A549 (cell line): ENCODE measurements around the gene MAL. TPM values are rescaled to one million over a fixed set of nuclear protein-coding genes. Genes with fewer than 3 reads are reported as not detected.

ENCODE experiments used
- ATAC-seq, 2 experiments: fragments of 200-7000 bp in 1 of 2; fragments of >200 bp in 1 of 2; cut with Nextera tagmentation in 1 of 2; cut with Tn5 transposase in 1 of 2; 3 replicates each; pipeline versions ENCODE4 v1.8.0 to v1.9.1; 2018 to 2020; ENCODE audit warnings: mild to moderate bottlenecking in 1 of 2, moderate library complexity in 1 of 2
- CTCF ChIA-PET: fragments of 300-600 bp; sonication (Branson Sonifier 250); formaldehyde crosslinking; extraction: SDS; loops from one replicate; lab custom pipeline; 2021; ENCODE audit warnings: antibody characterized with exemption, inconsistent platforms; lab: Yijun Ruan, JAX
- POLR2A ChIA-PET: fragments of 350-600 bp; formaldehyde crosslinking; extraction: SDS; loops from one replicate; lab custom pipeline; 2021; ENCODE audit warnings: antibody characterized with exemption, inconsistent platforms; lab: Yijun Ruan, JAX
- DNase-seq, 2 experiments: peaks; one replicate each; pipeline versions ENCODE4 v3.0.0 to v3.0.0-alpha.2; 2011 to 2016; ENCODE audit warnings: low read depth in 1 of 2, low spot score in 1 of 2
- FAIRE-seq: peaks from 2 replicates; lab custom pipeline; 2011; peaks lifted over from hg19 to GRCh38; lab: Jason Lieb, UNC
- H3K27ac ChIP-seq, 2 experiments: fragments of >200 bp; sonication (Bioruptor Twin); formaldehyde crosslinking; 3 replicates each; pipeline ENCODE4 v1.5.1; 2016 to 2017
- H3K4me1 ChIP-seq: fragments of >200 bp; sonication (Bioruptor Twin); formaldehyde crosslinking; 3 replicates; pipeline ENCODE4 v1.6.1; 2016
- H3K4me2 ChIP-seq: fragments of >200 bp; sonication (Bioruptor Twin); formaldehyde crosslinking; 3 replicates; pipeline ENCODE4 v1.6.1; 2016
- H3K4me3 ChIP-seq: fragments of >200 bp; sonication (Bioruptor Twin); formaldehyde crosslinking; 3 replicates; pipeline ENCODE4 v1.5.1; 2016
- H3K9me3 ChIP-seq: fragments of >200 bp; sonication (Bioruptor Twin); formaldehyde crosslinking; 3 replicates; pipeline ENCODE4 v1.6.1; 2016
- EP300 ChIP-seq, 2 experiments: fragments of >200 bp; sonication (Bioruptor Twin); formaldehyde crosslinking; IDR thresholded peaks; 2 replicates in 1 of 2; 3 replicates in 1 of 2; pipeline ENCODE4 v1.6.1; 2016 to 2017
- FOSB ChIP-seq: fragments of 250-450 bp; sonication (Bioruptor Pico); IDR thresholded peaks from 2 replicates; pipeline ENCODE4 v1.5.0; 2020; ENCODE audit warnings: mild to moderate bottlenecking, moderate library complexity
- FOSL2 ChIP-seq, 2 experiments: fragments of 450-650 bp in 1 of 2; fragments of >200 bp in 1 of 2; sonication (Bioruptor Twin) in 1 of 2; formaldehyde crosslinking; IDR thresholded peaks; 2 replicates each; pipeline versions ENCODE4 v1.5.0 to v1.6.1; 2016 to 2020; ENCODE audit warnings: mild to moderate bottlenecking in 1 of 2, moderate library complexity in 1 of 2
- GATA3 ChIP-seq: IDR thresholded peaks from 2 replicates; pipeline ENCODE4 v1.6.1; 2012; ENCODE audit warnings: borderline replicate concordance
- HOXA7 ChIP-seq: fragments of 250-450 bp; sonication (Bioruptor Pico); IDR thresholded peaks from 2 replicates; pipeline ENCODE4 v1.5.0; 2020; ENCODE audit warnings: mild to moderate bottlenecking, moderate library complexity
- JUN ChIP-seq, 2 experiments: fragments of >200 bp; sonication (Bioruptor Twin); formaldehyde crosslinking; IDR thresholded peaks; 2 replicates in 1 of 2; 3 replicates in 1 of 2; pipeline ENCODE4 v1.6.1; 2016 to 2017
- JUNB ChIP-seq: fragments of >200 bp; sonication (Bioruptor Twin); formaldehyde crosslinking; IDR thresholded peaks from 2 replicates; pipeline ENCODE4 v1.6.1; 2016
- KDM5A ChIP-seq: fragments of 200-600 bp; sonication (generic); IDR thresholded peaks from 2 replicates; pipeline ENCODE4 v1.6.1; 2016; ENCODE audit warnings: antibody characterized with exemption, mild to moderate bottlenecking
- NFE2L2 ChIP-seq: fragments of 150-350 bp; conservative IDR thresholded peaks from 2 replicates; pipeline ENCODE4 v1.6.1; 2014; ENCODE audit warnings: low read length
- NPAS2 ChIP-seq: fragments of 250-450 bp; sonication (Bioruptor Pico); IDR thresholded peaks from 2 replicates; pipeline ENCODE4 v1.8.0; 2022; ENCODE audit warnings: mild to moderate bottlenecking, moderate library complexity, borderline replicate concordance
- PHF8 ChIP-seq: fragments of 200-600 bp; sonication (generic); IDR thresholded peaks from 2 replicates; pipeline ENCODE4 v1.6.1; 2016; ENCODE audit warnings: low read depth, mild to moderate bottlenecking, antibody characterized with exemption, moderate library complexity, borderline replicate concordance
- RAD21 ChIP-seq, 2 experiments: fragments of >200 bp in 1 of 2; sonication (Bioruptor Twin) in 1 of 2; formaldehyde crosslinking in 1 of 2; IDR thresholded peaks in 1 of 2; conservative IDR thresholded peaks in 1 of 2; 2 replicates in 1 of 2; 3 replicates in 1 of 2; pipeline ENCODE4 v1.6.1; 2012 to 2018; ENCODE audit warnings: inconsistent platforms in 1 of 2
- RARB ChIP-seq: fragments of 250-450 bp; sonication (Bioruptor Pico); IDR thresholded peaks from 2 replicates; pipeline ENCODE4 v1.8.0; 2021; ENCODE audit warnings: mild to moderate bottlenecking, moderate library complexity
- RFX5 ChIP-seq: fragments of 450-650 bp; IDR thresholded peaks from 2 replicates; pipeline ENCODE4 v1.7.1; 2014; ENCODE audit warnings: antibody characterized with exemption, mild to moderate bottlenecking, moderate library complexity
- SREBF2 ChIP-seq: fragments of 450-650 bp; IDR thresholded peaks from 2 replicates; pipeline ENCODE4 v1.6.1; 2014; ENCODE audit warnings: mild to moderate bottlenecking, moderate library complexity
- ZC3H11A ChIP-seq: fragments of 450-650 bp; IDR thresholded peaks from 2 replicates; pipeline ENCODE4 v1.6.1; 2014; ENCODE audit warnings: antibody characterized with exemption, mild to moderate bottlenecking
- WGBS: methylation state at CpG from one replicate; pipeline ENCODE4 v1.1.6; 2017; ENCODE audit errors: missing lambda C conversion rate; 5-methylcytosine and 5-hydroxymethylcytosine counted together
- polyA plus RNA-seq, 4 experiments: library from polyadenylated mRNA; depleted of rRNA in 3 of 4; stranded (reverse); fragments of >200 nt; fragmentation: RNase III in 1 of 4; extraction: RNeasy Plus Mini Kit Qiagen cat#74134 plus additional on column Dnase treatment in 1 of 4; gene quantifications; 2 replicates in 3 of 4; 3 replicates in 1 of 4; pipeline ENCODE4 v1.2.3, GENCODE V29; 2011 to 2017
- TF ChIP-seq, protein P1 (sequence below): fragments of 250-450 bp; sonication (Bioruptor Pico); IDR thresholded peaks from 2 replicates; pipeline ENCODE4 v1.5.0; 2020; ENCODE audit warnings: low read depth, mild to moderate bottlenecking, moderate library complexity
- TF ChIP-seq, protein P2 (sequence below): fragments of 200-600 bp; sonication (generic); IDR thresholded peaks from 2 replicates; pipeline ENCODE4 v1.6.1; 2016; ENCODE audit warnings: antibody characterized with exemption, mild to moderate bottlenecking, moderate library complexity
- TF ChIP-seq, protein P3 (sequence below): IDR thresholded peaks from 2 replicates; pipeline ENCODE4 v1.6.1; 2012
- TF ChIP-seq, protein P4 (sequence below): fragments of 250-450 bp; sonication (Bioruptor Pico); IDR thresholded peaks from 2 replicates; pipeline ENCODE4 v1.5.0; 2021; ENCODE audit warnings: mild to moderate bottlenecking, moderate library complexity, borderline replicate concordance
- TF ChIP-seq, protein P5 (sequence below): fragments of 150-350 bp; IDR thresholded peaks from 2 replicates; pipeline ENCODE4 v1.6.1; 2014; ENCODE audit warnings: low read depth, mild to moderate bottlenecking, low read length
- TF ChIP-seq, protein P6 (sequence below): fragments of 450-650 bp; IDR thresholded peaks from 2 replicates; pipeline ENCODE4 v1.6.1; 2014; ENCODE audit warnings: antibody characterized with exemption

Gene MAL
- polyA plus RNA-seq, 2 of the 4 experiments (the other 2 are of a cell fraction) = not detected

DNA sequence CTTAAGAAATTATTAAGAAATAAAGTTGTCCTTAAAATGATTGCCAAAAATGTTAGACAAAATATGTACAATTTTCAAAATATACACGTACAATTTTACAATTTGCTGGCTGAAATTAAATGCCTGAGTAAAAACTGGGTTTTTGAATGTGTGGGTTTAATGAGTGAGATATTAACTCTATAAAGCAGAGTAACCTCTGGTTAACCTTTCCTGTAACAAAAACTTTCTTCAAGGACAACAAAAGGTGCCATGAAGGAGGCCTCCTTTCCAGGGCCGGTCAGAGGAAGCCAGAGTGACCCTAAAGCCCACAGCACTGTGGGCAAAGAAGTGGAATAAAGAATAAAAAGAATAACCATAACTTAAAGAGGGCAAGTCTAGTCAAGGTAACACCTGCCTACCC lies 16.5 kb upstream of the MAL start:
- no peaks in the 10 kb centered on the region for H3K4me1 ChIP-seq
- no peak overlapping the region for H3K4me2 ChIP-seq
- FAIRE-seq = no peak
- 37% methylated on average over 2 of the region's 2 CpGs for WGBS
- TF ChIP-seq JUN (IDR thresholded peaks at IDR 0.05) (no peak), HOXA7 (CRISPR knock-in tag) (no peak), NFE2L2 (no peak)
- H3K27ac ChIP-seq = no peak overlapping the region
- H3K4me3 ChIP-seq = no peak overlapping the region
- POLR2A ChIA-PET = no interaction called here
- ATAC-seq = no peak
- CTCF ChIA-PET = interaction anchor here (1.4 to 1.8 kb wide), 2 partner anchors 13 to 22 kb away, joined by 4 to 5 read pairs; no protein-coding TSS in a partner anchor
- DNase-seq = no peak
- no peaks in the 10 kb centered on the region for H3K9me3 ChIP-seq

DNA sequence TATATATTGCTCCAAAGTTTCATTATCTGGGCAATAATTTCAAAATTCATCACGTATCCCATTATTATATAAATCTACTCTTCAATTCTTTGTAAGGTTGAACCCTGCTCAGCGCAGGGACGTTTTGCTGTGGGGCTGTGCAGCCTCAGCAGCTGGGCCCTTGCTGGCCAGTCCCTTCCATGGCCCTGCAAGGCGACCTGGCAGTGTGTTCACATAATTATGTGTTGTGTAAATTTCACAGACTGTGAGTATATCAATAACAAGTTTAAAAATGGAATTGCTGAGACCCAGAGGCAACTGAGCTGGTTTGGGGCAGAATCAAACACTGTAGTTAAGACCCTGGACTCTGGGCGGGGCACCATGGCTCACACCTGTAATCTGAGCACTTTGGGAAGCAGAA lies 16.1 kb upstream of the MAL start:
- Histone ChIP-seq H3K9me3 (no peaks in the 10 kb centered on the region), H3K27ac (no peak overlapping the region), H3K4me1 (no peaks in the 10 kb centered on the region), H3K4me2 (no peak overlapping the region), H3K4me3 (no peak overlapping the region)
- FAIRE-seq (no peak), DNase-seq (no peak), ATAC-seq (no peak)
- ChIA-PET POLR2A (no interaction called here), CTCF (interaction anchor here (1.4 kb wide), 1 partner anchor 23 kb away, joined by 4 read pairs; no protein-coding TSS in a partner anchor)
- WGBS = 49% methylated on average over 5 of the region's 5 CpGs
- no peak for TF ChIP-seq RFX5
- no peak for TF ChIP-seq GATA3
- TF ChIP-seq, protein P1, sequence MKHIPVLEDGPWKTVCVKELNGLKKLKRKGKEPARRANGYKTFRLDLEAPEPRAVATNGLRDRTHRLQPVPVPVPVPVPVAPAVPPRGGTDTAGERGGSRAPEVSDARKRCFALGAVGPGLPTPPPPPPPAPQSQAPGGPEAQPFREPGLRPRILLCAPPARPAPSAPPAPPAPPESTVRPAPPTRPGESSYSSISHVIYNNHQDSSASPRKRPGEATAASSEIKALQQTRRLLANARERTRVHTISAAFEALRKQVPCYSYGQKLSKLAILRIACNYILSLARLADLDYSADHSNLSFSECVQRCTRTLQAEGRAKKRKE (CRISPR knock-in tag) = no peak
- no peak for TF ChIP-seq ZC3H11A
- no peak for TF ChIP-seq FOSL2 (IDR thresholded peaks at IDR 0.05)
- no peak for TF ChIP-seq FOSL2 (CRISPR knock-in tag; IDR thresholded peaks at IDR 0.05)
- TF ChIP-seq SREBF2 = no peak
- no peak for TF ChIP-seq JUNB
- TF ChIP-seq EP300 (IDR thresholded peaks at IDR 0.05) = no peak
- TF ChIP-seq RAD21 (conservative IDR thresholded peaks at IDR 0.05 in 1 of 2, IDR thresholded peaks at IDR 0.05 in 1 of 2) = no peak
- TF ChIP-seq, protein P2, sequence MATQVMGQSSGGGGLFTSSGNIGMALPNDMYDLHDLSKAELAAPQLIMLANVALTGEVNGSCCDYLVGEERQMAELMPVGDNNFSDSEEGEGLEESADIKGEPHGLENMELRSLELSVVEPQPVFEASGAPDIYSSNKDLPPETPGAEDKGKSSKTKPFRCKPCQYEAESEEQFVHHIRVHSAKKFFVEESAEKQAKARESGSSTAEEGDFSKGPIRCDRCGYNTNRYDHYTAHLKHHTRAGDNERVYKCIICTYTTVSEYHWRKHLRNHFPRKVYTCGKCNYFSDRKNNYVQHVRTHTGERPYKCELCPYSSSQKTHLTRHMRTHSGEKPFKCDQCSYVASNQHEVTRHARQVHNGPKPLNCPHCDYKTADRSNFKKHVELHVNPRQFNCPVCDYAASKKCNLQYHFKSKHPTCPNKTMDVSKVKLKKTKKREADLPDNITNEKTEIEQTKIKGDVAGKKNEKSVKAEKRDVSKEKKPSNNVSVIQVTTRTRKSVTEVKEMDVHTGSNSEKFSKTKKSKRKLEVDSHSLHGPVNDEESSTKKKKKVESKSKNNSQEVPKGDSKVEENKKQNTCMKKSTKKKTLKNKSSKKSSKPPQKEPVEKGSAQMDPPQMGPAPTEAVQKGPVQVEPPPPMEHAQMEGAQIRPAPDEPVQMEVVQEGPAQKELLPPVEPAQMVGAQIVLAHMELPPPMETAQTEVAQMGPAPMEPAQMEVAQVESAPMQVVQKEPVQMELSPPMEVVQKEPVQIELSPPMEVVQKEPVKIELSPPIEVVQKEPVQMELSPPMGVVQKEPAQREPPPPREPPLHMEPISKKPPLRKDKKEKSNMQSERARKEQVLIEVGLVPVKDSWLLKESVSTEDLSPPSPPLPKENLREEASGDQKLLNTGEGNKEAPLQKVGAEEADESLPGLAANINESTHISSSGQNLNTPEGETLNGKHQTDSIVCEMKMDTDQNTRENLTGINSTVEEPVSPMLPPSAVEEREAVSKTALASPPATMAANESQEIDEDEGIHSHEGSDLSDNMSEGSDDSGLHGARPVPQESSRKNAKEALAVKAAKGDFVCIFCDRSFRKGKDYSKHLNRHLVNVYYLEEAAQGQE = no peak
- no peak for TF ChIP-seq PHF8
- TF ChIP-seq, protein P3, sequence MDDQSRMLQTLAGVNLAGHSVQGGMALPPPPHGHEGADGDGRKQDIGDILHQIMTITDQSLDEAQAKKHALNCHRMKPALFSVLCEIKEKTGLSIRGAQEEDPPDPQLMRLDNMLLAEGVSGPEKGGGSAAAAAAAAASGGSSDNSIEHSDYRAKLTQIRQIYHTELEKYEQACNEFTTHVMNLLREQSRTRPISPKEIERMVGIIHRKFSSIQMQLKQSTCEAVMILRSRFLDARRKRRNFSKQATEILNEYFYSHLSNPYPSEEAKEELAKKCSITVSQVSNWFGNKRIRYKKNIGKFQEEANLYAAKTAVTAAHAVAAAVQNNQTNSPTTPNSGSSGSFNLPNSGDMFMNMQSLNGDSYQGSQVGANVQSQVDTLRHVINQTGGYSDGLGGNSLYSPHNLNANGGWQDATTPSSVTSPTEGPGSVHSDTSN = no peak
- TF ChIP-seq, protein P4, sequence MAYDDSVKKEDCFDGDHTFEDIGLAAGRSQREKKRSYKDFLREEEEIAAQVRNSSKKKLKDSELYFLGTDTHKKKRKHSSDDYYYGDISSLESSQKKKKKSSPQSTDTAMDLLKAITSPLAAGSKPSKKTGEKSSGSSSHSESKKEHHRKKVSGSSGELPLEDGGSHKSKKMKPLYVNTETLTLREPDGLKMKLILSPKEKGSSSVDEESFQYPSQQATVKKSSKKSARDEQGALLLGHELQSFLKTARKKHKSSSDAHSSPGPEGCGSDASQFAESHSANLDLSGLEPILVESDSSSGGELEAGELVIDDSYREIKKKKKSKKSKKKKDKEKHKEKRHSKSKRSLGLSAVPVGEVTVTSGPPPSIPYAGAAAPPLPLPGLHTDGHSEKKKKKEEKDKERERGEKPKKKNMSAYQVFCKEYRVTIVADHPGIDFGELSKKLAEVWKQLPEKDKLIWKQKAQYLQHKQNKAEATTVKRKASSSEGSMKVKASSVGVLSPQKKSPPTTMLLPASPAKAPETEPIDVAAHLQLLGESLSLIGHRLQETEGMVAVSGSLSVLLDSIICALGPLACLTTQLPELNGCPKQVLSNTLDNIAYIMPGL (CRISPR knock-in tag) = no peak
- TF ChIP-seq, protein P5, sequence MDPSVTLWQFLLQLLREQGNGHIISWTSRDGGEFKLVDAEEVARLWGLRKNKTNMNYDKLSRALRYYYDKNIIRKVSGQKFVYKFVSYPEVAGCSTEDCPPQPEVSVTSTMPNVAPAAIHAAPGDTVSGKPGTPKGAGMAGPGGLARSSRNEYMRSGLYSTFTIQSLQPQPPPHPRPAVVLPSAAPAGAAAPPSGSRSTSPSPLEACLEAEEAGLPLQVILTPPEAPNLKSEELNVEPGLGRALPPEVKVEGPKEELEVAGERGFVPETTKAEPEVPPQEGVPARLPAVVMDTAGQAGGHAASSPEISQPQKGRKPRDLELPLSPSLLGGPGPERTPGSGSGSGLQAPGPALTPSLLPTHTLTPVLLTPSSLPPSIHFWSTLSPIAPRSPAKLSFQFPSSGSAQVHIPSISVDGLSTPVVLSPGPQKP = no peak
- no peak for TF ChIP-seq NPAS2 (CRISPR knock-in tag)
- no peak for TF ChIP-seq FOSB
- no peak for TF ChIP-seq KDM5A
- TF ChIP-seq RARB (CRISPR knock-in tag) = no peak
- TF ChIP-seq, protein P6, sequence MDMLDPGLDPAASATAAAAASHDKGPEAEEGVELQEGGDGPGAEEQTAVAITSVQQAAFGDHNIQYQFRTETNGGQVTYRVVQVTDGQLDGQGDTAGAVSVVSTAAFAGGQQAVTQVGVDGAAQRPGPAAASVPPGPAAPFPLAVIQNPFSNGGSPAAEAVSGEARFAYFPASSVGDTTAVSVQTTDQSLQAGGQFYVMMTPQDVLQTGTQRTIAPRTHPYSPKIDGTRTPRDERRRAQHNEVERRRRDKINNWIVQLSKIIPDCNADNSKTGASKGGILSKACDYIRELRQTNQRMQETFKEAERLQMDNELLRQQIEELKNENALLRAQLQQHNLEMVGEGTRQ = no peak
